A549 (cell line): ENCODE results near the gene UNC45B. TPM values are rescaled to one million over a fixed set of nuclear protein-coding genes. Genes with fewer than 3 reads are reported as not detected.
A peak's percentile ranks its signal among the peaks of the same experiment; 100 is the strongest.
"Not testable (repeated sequence)": the region's sequence is repeated elsewhere in the genome, so short reads cannot be mapped to it uniquely, and the experiment has no call there.

ENCODE experiments used
- ATAC-seq, 2 experiments: fragments of 200-7000 bp in 1 of 2; fragments of >200 bp in 1 of 2; cut with Nextera tagmentation in 1 of 2; cut with Tn5 transposase in 1 of 2; 3 replicates each; pipeline versions ENCODE4 v1.8.0 to v1.9.1; 2018 to 2020; ENCODE audit warnings: mild to moderate bottlenecking in 1 of 2, moderate library complexity in 1 of 2
- CTCF ChIA-PET: fragments of 300-600 bp; sonication (Branson Sonifier 250); formaldehyde crosslinking; extraction: SDS; loops from one replicate; lab custom pipeline; 2021; ENCODE audit warnings: antibody characterized with exemption, inconsistent platforms; lab: Yijun Ruan, JAX
- POLR2A ChIA-PET: fragments of 350-600 bp; formaldehyde crosslinking; extraction: SDS; loops from one replicate; lab custom pipeline; 2021; ENCODE audit warnings: antibody characterized with exemption, inconsistent platforms; lab: Yijun Ruan, JAX
- DNase-seq, 2 experiments: peaks; one replicate each; pipeline versions ENCODE4 v3.0.0 to v3.0.0-alpha.2; 2011 to 2016; ENCODE audit warnings: low read depth in 1 of 2, low spot score in 1 of 2
- FAIRE-seq: peaks from 2 replicates; lab custom pipeline; 2011; peaks lifted over from hg19 to GRCh38; lab: Jason Lieb, UNC
- H3K27ac ChIP-seq, 2 experiments: fragments of >200 bp; sonication (Bioruptor Twin); formaldehyde crosslinking; 3 replicates each; pipeline ENCODE4 v1.5.1; 2016 to 2017
- H3K4me1 ChIP-seq: fragments of >200 bp; sonication (Bioruptor Twin); formaldehyde crosslinking; 3 replicates; pipeline ENCODE4 v1.6.1; 2016
- H3K4me2 ChIP-seq: fragments of >200 bp; sonication (Bioruptor Twin); formaldehyde crosslinking; 3 replicates; pipeline ENCODE4 v1.6.1; 2016
- H3K4me3 ChIP-seq: fragments of >200 bp; sonication (Bioruptor Twin); formaldehyde crosslinking; 3 replicates; pipeline ENCODE4 v1.5.1; 2016
- H3K9me3 ChIP-seq: fragments of >200 bp; sonication (Bioruptor Twin); formaldehyde crosslinking; 3 replicates; pipeline ENCODE4 v1.6.1; 2016
- ATOH8 ChIP-seq: fragments of 250-450 bp; sonication (Bioruptor Pico); IDR thresholded peaks from 2 replicates; pipeline ENCODE4 v1.5.0; 2020; ENCODE audit warnings: low read depth, mild to moderate bottlenecking, moderate library complexity
- BHLHE40 ChIP-seq: IDR thresholded peaks from 2 replicates; pipeline ENCODE4 v1.6.1; 2012; ENCODE audit warnings: low read depth, low read length, inconsistent platforms
- CBX8 ChIP-seq: fragments of 200-600 bp; sonication (generic); IDR thresholded peaks from 2 replicates; pipeline ENCODE4 v1.6.1; 2016
- CEBPB ChIP-seq, 2 experiments: fragments of >200 bp in 1 of 2; sonication (Bioruptor Twin) in 1 of 2; formaldehyde crosslinking in 1 of 2; IDR thresholded peaks; 2 replicates each; pipeline ENCODE4 v1.6.1; 2012 to 2016
- CHD4 ChIP-seq: fragments of 200-600 bp; sonication (generic); IDR thresholded peaks from 2 replicates; pipeline ENCODE4 v1.6.1; 2016; ENCODE audit warnings: antibody characterized with exemption, mild to moderate bottlenecking, borderline replicate concordance
- CTCF ChIP-seq: fragments of >200 bp; sonication (Bioruptor Twin); formaldehyde crosslinking; IDR thresholded peaks from 3 replicates; pipeline ENCODE4 v1.5.1; 2016
- ELK1 ChIP-seq: fragments of 150-350 bp; IDR thresholded peaks from 2 replicates; pipeline ENCODE4 v1.6.1; 2014; ENCODE audit warnings: low read depth, mild to moderate bottlenecking, low read length
- ESRRA ChIP-seq: fragments of 150-350 bp; IDR thresholded peaks from 2 replicates; pipeline ENCODE4 v1.6.1; 2014; ENCODE audit warnings: mild to moderate bottlenecking, low read length, borderline replicate concordance
- FOXS1 ChIP-seq: fragments of 250-450 bp; sonication (Bioruptor Pico); IDR thresholded peaks from 2 replicates; pipeline ENCODE4 v1.5.0; 2020; ENCODE audit warnings: mild to moderate bottlenecking, moderate library complexity
- JUN ChIP-seq, 2 experiments: fragments of >200 bp; sonication (Bioruptor Twin); formaldehyde crosslinking; IDR thresholded peaks; 2 replicates in 1 of 2; 3 replicates in 1 of 2; pipeline ENCODE4 v1.6.1; 2016 to 2017
- KDM1A ChIP-seq: fragments of 200-600 bp; sonication (generic); IDR thresholded peaks from 2 replicates; pipeline ENCODE4 v1.6.1; 2016; ENCODE audit warnings: low read depth, mild to moderate bottlenecking
- MAFK ChIP-seq: fragments of 450-650 bp; IDR thresholded peaks from 2 replicates; pipeline ENCODE4 v1.6.1; 2014; ENCODE audit not compliant: partially characterized antibody
- NPAS2 ChIP-seq: fragments of 250-450 bp; sonication (Bioruptor Pico); IDR thresholded peaks from 2 replicates; pipeline ENCODE4 v1.8.0; 2022; ENCODE audit warnings: mild to moderate bottlenecking, moderate library complexity, borderline replicate concordance
- RARB ChIP-seq: fragments of 250-450 bp; sonication (Bioruptor Pico); IDR thresholded peaks from 2 replicates; pipeline ENCODE4 v1.8.0; 2021; ENCODE audit warnings: mild to moderate bottlenecking, moderate library complexity
- RNF2 ChIP-seq: fragments of 200-600 bp; sonication (generic); IDR thresholded peaks from 2 replicates; pipeline ENCODE4 v1.6.1; 2016; ENCODE audit warnings: low read depth, mild to moderate bottlenecking, antibody characterized with exemption, moderate library complexity, borderline replicate concordance
- SMC3 ChIP-seq: fragments of >200 bp; sonication (Bioruptor Twin); formaldehyde crosslinking; IDR thresholded peaks from 3 replicates; pipeline ENCODE4 v1.6.1; 2018; ENCODE audit warnings: inconsistent platforms
- TP53 ChIP-seq: fragments of 250-450 bp; sonication (Bioruptor Pico); IDR thresholded peaks from 2 replicates; pipeline ENCODE4 v1.5.0; 2021; ENCODE audit warnings: mild to moderate bottlenecking, moderate library complexity
- ZC3H11A ChIP-seq: fragments of 450-650 bp; IDR thresholded peaks from 2 replicates; pipeline ENCODE4 v1.6.1; 2014; ENCODE audit warnings: antibody characterized with exemption, mild to moderate bottlenecking
- ZNF302 ChIP-seq: fragments of 250-450 bp; sonication (Bioruptor Pico); IDR thresholded peaks from 2 replicates; pipeline ENCODE4 v1.9.0; 2021; ENCODE audit warnings: inconsistent platforms, mild to moderate bottlenecking, moderate library complexity
- ZSCAN20 ChIP-seq: fragments of 250-450 bp; sonication (Bioruptor Pico); IDR thresholded peaks from 2 replicates; pipeline ENCODE4 v1.8.0; 2022; ENCODE audit warnings: mild to moderate bottlenecking, moderate library complexity
- WGBS: methylation state at CpG from one replicate; pipeline ENCODE4 v1.1.6; 2017; ENCODE audit errors: missing lambda C conversion rate; 5-methylcytosine and 5-hydroxymethylcytosine counted together
- polyA plus RNA-seq, 4 experiments: library from polyadenylated mRNA; depleted of rRNA in 3 of 4; stranded (reverse); fragments of >200 nt; fragmentation: RNase III in 1 of 4; extraction: RNeasy Plus Mini Kit Qiagen cat#74134 plus additional on column Dnase treatment in 1 of 4; gene quantifications; 2 replicates in 3 of 4; 3 replicates in 1 of 4; pipeline ENCODE4 v1.2.3, GENCODE V29; 2011 to 2017

UNC45B gene
- polyA plus RNA-seq, 2 of the 4 experiments (the other 2 are of a cell fraction) = not detected

GRCh38 chr17:35146214-35146833 is 1.3 kb upstream of the UNC45B start:
- FAIRE-seq = no peak
- DNase-seq = no peak
- Histone ChIP-seq H3K27ac (no peak overlapping the region), H3K4me1 (no peaks in the 10 kb centered on the region), H3K4me3 (no peak overlapping the region), H3K9me3 (no peaks in the 10 kb centered on the region), H3K4me2 (no peak overlapping the region)
- 56% methylated on average over 4 of the region's 4 CpGs for WGBS
- TF ChIP-seq ZSCAN20 = no peak
- no peak for TF ChIP-seq NPAS2 (CRISPR knock-in tag)
- TF ChIP-seq MAFK = peak; percentile 28
- ChIA-PET POLR2A (no interaction called here), CTCF (interaction anchor here (1.0 to 3.6 kb wide), 6 partner anchors 14 to 387 kb away, joined by 3 to 17 read pairs (median 4); partner anchors contain the start of gene RAD51D)
- ATAC-seq = no peak

- no peak for FAIRE-seq
- CTCF ChIA-PET = interaction anchor here (1.0 to 3.6 kb wide), 5 partner anchors 15 to 392 kb away, joined by 3 to 17 read pairs (median 11); partner anchors contain the start of gene RAD51D
- no peaks in the 10 kb centered on the region for H3K9me3 ChIP-seq
- no peak overlapping the region for H3K27ac ChIP-seq
- TF ChIP-seq RARB = no peak
- no peak for TF ChIP-seq ZC3H11A
- TF ChIP-seq CHD4 = no peak
- TF ChIP-seq CEBPB (IDR thresholded peaks at IDR 0.05) = no peak
- TF ChIP-seq JUN (IDR thresholded peaks at IDR 0.05) = no peak
- no peak for TF ChIP-seq CTCF
- no peak for TF ChIP-seq ESRRA
- no peak for TF ChIP-seq KDM1A
- TF ChIP-seq ZNF302 (CRISPR knock-in tag) = no peak
- no peak for TF ChIP-seq CBX8
- TF ChIP-seq ATOH8 (CRISPR knock-in tag) = no peak
- TF ChIP-seq TP53 (CRISPR knock-in tag) = no peak
- H3K4me3 ChIP-seq = no peak overlapping the region
- 68% methylated on average over 9 of the region's 9 CpGs for WGBS
- no peak for DNase-seq
- ATAC-seq = peak in 1 of 2 experiments; percentile 22; a peak in 2 of 6 replicates
- H3K4me1 ChIP-seq = no peaks in the 10 kb centered on the region
- POLR2A ChIA-PET = interaction anchor here (1.2 to 1.5 kb wide), 3 partner anchors 14 to 420 kb away, joined by 3 to 4 read pairs (median 3); no protein-coding TSS in a partner anchor
- H3K4me2 ChIP-seq = no peak overlapping the region
Measured at GRCh38 chr17:35148144-35148543, 527 bp downstream of the UNC45B start.

- no peak for ATAC-seq
- H3K4me2 ChIP-seq = no peak overlapping the region
- H3K4me1 ChIP-seq = no peaks in the 10 kb centered on the region
- CTCF ChIA-PET = interaction anchor here (0.9 to 2.7 kb wide), 5 partner anchors 13 to 390 kb away, joined by 3 to 13 read pairs (median 5); no protein-coding TSS in a partner anchor
- no peak for DNase-seq
- H3K9me3 ChIP-seq = no peaks in the 10 kb centered on the region
- POLR2A ChIA-PET = no interaction called here
- TF ChIP-seq ELK1 = no peak
- no peak for TF ChIP-seq RNF2
- no peak for TF ChIP-seq BHLHE40
- TF ChIP-seq FOXS1 (CRISPR knock-in tag) = no peak
- no peak for TF ChIP-seq SMC3
- TF ChIP-seq NPAS2 (CRISPR knock-in tag) = no peak
- no peak for TF ChIP-seq ATOH8 (CRISPR knock-in tag)
- no peak overlapping the region for H3K4me3 ChIP-seq
- 55% methylated on average over 5 of the region's 11 CpGs for WGBS
- FAIRE-seq = no peak
- no peak overlapping the region for H3K27ac ChIP-seq
Measured at GRCh38 chr17:35149941-35150340, 2.3 kb downstream of the UNC45B start.

GRCh38 chr17:35151080-35151479 is 3.5 kb downstream of the UNC45B start:
- H3K4me3 ChIP-seq, FAIRE-seq, CTCF ChIA-PET, POLR2A ChIA-PET, H3K4me1 ChIP-seq, H3K4me2 ChIP-seq, ATAC-seq, DNase-seq, H3K9me3 ChIP-seq, H3K27ac ChIP-seq: not testable (repeated sequence)
- WGBS = 90% methylated on average over 29 of the region's 29 CpGs
